DMS79 treated with DMSO at 0.1 percent for 48 hours (cell line): Measurements from ENCODE around the gene NPTX1.

Experiments
- DNase-seq: peaks from one replicate; lab custom pipeline; 2025; lab: John Stamatoyannopoulos, UW

Gene NPTX1

DNA sequence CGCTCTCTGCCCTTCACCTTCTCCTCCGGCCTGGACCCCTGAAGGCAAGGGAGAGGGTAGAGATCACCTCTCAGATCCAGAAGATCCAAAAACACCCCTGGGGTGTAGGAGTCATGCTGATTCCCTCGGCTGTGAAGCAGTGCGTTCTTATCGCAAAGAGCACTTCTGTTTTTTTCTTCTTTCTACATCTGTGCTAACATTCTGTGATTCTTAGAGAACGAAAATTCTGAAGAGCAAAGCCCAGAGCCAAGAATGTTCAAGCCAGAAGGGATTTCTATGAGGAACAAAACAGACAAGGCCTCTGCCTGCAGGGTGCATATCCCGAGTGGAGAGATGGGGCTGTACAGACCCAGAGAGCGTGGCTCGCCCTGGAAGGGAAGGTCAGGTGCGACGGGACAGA, 17.2 kb downstream of the NPTX1 start:
- DNase-seq: no peak

- no peak for DNase-seq
These were observed 18.4 kb downstream of the NPTX1 start for GRCh38 chr17:80458016-80458415.

DNA sequence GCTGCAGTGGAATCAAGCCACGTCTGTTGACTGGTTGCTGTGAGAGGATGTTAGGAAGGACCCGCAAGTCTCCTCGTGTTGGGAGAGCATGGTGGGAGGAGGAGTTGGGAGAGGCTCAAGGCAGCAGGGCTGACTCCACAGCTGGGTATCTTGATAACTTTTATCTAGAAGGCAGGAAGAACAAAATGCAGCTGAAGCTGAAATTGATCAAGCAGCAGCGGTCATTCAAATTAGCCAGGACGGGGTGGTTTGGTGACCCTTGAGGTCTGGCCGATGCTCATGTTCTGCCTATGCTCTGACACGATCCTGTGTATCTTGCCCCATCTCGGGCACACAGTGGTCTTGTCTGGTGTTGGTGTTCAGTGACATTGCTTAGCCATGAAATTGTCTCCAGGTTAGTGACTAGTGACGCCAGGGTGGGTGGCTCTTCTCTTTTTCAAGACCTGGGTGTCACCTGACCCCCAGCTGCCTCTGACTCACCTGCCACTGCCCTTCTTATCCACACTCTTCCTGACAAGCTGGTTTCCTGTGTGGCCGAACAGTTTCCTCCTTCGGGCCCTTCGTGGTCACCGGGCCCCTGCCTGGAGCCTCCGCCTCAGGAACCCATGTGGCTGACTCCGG, 19.1 kb downstream of the NPTX1 start:
- no peak for DNase-seq

- no peak for DNase-seq
These were observed 19.8 kb downstream of the NPTX1 start for GRCh38 chr17:80456465-80457235.

DNA sequence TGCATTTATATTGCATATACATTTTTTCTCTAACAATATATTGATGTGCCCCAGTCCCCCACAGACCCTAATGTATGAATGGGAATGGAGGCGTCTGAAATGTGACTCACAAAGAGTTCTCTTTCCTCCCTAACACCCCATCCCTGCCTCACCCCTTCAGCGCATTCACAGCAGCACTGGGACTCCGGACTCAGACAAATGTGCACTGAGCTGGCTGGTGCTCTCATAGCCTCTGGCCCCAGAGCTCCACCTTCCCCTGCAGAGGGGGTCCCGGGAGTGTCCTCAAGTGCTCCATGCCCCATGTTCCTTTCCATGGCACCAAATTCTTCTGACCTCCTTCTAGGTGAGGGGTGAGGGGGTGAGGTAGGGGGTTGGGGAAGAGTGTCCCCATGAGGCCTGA, 20.6 kb downstream of the NPTX1 start:
- DNase-seq: no peak

DNA sequence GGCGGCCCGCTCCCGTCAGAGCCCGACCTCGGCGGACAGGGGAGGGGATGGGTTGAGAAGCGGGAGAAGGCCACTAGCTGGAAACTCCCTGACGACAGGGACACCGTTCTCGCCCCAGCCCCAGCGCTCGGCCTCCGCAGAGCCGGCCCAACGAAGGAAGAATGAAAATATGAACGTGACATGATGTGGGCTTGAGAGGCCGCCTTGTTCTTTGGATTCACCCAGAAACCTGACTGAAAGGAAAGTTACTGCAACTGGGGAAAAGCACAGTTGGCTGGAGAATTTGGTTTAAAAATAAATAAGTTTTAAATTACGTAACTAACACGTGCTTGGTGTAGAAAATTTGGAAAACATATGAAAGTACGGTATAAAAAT, 21.1 kb downstream of the NPTX1 start:
- DNase-seq: no peak

DNA sequence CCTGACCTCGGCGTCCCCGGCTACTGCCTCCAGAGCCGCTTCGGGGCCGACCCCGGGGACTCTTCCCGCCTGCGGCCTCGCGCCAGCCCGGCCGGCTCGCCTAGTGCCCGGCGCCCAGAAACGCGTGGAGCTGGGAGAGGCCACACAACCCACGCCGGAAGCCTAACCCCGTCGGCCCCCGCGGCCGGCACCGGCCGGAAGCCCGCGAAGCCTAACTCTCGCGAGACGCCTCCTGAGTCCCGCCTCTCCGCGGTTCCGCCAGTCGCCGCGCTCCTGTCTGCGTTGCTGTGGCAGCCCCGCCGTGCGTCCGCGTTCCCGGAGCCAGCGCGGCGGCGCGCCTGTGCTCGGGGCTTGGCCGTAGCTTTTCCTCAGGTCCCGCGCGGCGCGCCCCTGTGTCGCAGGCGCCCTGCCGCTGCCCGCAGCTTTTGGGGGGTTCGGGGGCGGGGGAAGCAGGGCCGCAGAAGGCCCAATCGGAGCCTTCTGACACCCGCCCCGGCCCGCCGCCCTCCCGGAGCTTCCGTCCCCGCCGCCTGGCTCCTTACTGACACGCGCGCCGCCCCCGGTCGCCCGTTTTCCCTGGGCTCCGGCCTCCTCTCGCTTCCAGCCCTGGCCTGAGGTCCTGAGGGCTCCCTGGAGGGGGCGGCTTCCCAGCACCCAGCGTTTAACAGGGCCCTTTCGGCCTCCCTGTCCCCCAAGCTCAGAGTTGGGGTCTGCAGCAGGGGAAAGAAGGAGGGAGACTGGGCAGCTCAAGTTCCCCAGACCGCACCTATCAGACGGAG, 21.7 kb downstream of the NPTX1 start:
- peak; percentile 75 for DNase-seq

- DNase-seq: no peak
These were observed 22.3 kb downstream of the NPTX1 start for GRCh38 chr17:80453998-80454556.

DNA sequence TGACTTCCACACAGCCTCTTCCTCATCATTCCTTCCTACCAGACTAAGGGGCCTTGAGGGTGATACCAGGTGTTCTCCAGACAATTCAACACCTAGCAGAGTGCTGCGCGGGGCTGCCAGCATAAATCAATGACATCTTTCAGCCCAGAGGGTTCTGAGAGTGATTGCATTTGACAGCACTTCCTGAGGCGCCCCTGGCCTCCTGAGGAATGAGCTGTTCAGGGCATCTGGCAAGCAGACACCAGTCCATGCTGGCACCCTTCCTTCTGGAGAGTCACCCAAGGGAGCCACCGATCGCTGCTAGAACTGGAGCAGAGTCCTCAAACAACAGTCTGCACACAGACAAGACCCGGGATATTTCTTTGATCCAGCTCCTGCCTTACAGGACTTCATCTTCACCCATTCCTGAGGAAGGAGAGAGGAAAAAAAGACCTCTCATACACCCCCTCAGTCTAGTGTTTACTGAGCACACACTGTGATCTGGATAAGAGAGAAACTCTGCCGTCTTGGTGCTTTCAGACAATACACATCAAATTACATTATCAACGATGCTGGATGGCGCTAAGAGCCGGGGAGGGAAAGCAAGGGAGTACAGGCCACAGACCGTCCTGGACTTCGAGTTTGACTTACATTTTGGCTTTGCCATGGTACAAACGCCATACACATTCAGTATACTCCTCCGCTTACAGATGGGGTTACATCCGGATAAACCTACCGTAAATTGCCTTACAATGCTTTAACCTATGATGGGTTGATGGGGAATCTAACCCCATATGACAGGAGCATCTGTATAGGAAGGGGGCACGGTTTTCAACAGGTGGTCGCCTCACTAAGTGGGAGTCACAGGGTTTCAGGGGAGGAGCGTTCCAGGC, 23.0 kb downstream of the NPTX1 start:
- no peak for DNase-seq

- DNase-seq: no peak
These were observed 24.1 kb downstream of the NPTX1 start for GRCh38 chr17:80452173-80452915.

GRCh38 chr17:80451104-80451775, 25.2 kb downstream of the NPTX1 start:
- DNase-seq: no peak

DNA sequence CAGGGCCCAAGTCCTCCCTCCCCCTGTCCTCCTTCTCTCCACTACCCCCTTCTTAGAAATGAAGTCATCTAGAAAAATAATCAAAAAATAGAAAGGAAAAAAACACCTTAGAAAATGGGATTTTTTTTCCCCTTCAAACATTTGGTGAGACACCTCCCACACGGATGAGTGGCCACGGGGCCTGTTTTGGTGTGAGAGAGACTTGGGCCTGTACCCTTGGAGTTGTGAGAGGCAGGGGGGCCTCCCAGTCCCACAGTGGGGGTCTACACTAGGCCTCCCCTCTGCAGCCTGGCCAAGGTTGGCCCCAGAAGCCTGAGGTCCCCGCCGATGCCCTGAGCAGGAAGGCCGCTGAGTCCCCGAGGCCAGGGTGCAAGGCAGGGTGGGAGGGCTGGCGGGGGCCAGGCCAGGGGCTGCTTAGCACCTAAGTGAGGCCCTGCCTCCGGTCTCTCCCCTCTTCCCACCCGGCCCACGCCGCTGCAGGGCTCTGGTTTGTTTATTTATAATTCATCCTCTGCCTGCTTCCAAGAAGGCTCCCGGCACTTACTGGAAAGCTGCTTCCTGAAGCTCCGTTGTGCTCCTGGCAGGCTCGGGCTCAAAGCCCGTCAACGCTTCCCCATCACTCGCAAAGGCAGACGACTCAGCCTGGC, 26.4 kb downstream of the NPTX1 start:
- no peak for DNase-seq

- no peak for DNase-seq
These were observed 27.0 kb downstream of the NPTX1 start for GRCh38 chr17:80449194-80449929.

DNA sequence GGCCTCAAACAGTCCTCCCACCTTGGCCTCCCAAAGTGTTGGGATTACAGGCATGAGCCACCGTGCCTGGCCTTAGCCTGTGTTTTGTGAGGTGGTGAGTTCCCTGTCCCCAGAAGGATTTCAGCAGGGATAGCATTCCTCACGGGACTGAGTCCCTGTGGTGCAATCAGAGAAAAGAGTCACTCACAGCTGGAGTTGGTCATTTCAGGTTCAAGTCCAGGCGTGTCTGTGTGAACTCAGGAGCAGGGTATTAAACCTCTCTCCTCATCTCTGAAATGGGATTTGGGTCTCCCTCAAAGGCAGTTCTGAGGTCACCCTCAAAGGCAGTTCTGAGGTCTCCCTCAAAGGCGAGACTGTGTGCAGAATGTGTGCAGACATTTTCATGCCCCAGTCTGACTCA, 28.6 kb downstream of the NPTX1 start:
- DNase-seq: no peak

DNA sequence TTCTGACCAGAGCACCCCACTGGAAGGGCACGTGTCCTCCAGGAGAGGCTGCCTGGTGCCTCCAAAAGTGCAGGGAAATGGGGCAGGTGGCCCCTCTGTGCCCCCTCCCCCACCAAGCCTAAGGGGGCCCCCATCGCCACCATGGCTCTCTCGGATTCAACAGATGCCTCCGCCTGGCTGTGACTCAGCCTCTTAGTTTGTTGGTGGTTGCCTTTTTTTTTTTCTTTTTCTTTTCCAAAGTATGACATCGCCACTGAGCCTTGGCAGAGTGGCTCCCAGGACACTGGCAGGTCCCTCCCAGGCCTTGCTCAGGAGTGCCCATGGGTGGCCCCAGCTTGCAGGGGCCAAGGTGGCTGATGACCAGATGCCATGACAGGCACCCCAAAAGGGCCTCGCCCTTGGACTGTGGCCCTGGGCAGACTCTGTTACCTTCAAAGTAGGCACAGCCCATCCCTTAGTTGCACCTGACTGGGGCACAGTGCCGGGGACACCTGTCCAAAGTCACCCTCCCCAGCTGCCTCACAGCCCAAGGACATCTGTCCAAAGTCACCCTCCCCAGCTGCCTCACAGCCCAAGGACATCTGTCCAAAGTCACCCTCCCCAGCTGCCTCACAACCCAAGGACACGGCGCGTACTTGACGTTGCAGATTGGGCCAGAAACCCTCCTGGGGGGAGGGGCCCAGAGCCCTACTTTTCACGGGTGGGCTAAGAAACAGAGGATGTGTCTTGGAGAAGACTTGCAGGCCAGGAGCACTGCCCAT, 29.6 kb downstream of the NPTX1 start:
- DNase-seq: no peak

DNA sequence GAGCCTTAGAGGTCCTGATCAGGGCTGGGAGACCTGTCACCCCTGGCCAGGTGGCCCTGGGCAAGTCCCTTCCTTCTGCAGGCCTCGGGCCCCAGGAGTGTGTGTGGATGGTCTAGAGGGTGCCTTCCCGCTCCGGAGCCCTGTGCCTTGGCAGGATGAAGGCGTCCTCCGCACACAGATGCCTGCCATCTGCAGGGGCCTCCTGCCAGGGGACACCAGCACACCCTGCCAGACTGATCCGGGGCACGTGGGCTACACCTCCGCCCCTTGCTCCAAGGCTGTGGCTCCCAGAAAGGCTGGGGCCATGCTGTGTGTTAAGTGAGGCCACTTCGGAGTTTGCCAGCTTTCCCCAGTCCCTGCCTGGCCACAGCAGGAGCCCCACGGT, 30.7 kb downstream of the NPTX1 start:
- DNase-seq: no peak

GRCh38 chr17:80445007-80445725, 31.2 kb downstream of the NPTX1 start:
- DNase-seq: no peak

- no peak for DNase-seq
These were observed 31.8 kb downstream of the NPTX1 start for GRCh38 chr17:80444644-80444979.
